Heart left ventricle (tissue), 13 donors: ENCODE data around the gene CFAP46.

ENCODE experiments used
- CTCF ChIP-seq, 12 donors: fragments of 200-600 bp; sonication (generic) in 4 of 12; IDR thresholded peaks; one replicate each; pipeline versions ENCODE4 v1.5.0 to v1.8.0; 2018 to 2022; ENCODE audit warnings: antibody characterized with exemption in 12 of 12, mild to moderate bottlenecking in 5 of 12
- POLR2A ChIP-seq, 2 donors: fragments of 450-650 bp; IDR thresholded peaks; one replicate each; pipeline ENCODE4 v1.6.1; 2017; ENCODE audit warnings: antibody characterized with exemption in 2 of 2, mild to moderate bottlenecking in 2 of 2, moderate library complexity in 2 of 2
- donor health status: ischemic (EF 13 %, LVEDD 7.1; RV severe dilation, severe dysfunction).
- donor health status: DM: no; HTN: yes; CAD: no.
- donor health status: DM: no; HTN: no; CAD: no.
- donor health status: ischemic (EF 25% LVEDD 6.9; RV normal size, moderate dysfunction).
- donor health status: ischemic (EF 25% LVEDD 5.7; RV mildly dilated, moderate dysfunction).
- donor health status: ischemic (EF 35%, LVEDD 5.7; RV mildly dilated, moderate dysfunction).
- donor health status: nonischemic (EF 11% LVEDD 7.7; RV severe dilation, severe dysfunction).
- donor health status: DM: yes; HTN: yes; CAD: no.
- donor health status: PGD.
- donor health status: ischemic (EF 29% LVEDD 5.4; RV normal size, mild dysfunction).
- donor health status: nonischemic (EF 23%, LVEDD 6.1; RV moderate dilation, normal function).

- no peak for TF ChIP-seq CTCF (IDR thresholded peaks at IDR 0.05)
- TF ChIP-seq POLR2A (IDR thresholded peaks at IDR 0.05) = no peak
Observed at GRCh38 chr10:132758865-132759264, 183.5 kb downstream of the CFAP46 start.
